Liver (tissue), 9 donors: Measurements from ENCODE around the gene BCKDHB. TPM values are rescaled to one million over a fixed set of nuclear protein-coding genes. Genes with fewer than 3 reads are reported as not detected.

Experiments
- DNase-seq: peaks from one replicate; pipeline ENCODE4 v3.0.0-alpha.2; 2017; ENCODE audit warnings: low spot score
- H3K27ac ChIP-seq, 2 donors: one replicate each; pipeline ENCODE4 v1.7.0; 2013; ENCODE audit warnings: inconsistent platforms in 2 of 2, low read length in 2 of 2, control low read depth in 1 of 2, low read depth in 1 of 2, mild to moderate bottlenecking in 1 of 2
- H3K27me3 ChIP-seq, 4 donors: one replicate each; pipeline versions ENCODE4 v1.6.1 to v1.7.0; 2013; ENCODE audit warnings: low read length in 3 of 4, inconsistent platforms in 1 of 4, mild to moderate bottlenecking in 1 of 4, moderate library complexity in 1 of 4; ENCODE audit not compliant: control insufficient read depth in 4 of 4, insufficient read depth in 4 of 4
- H3K36me3 ChIP-seq, 4 donors: one replicate each; pipeline versions ENCODE4 v1.6.1 to v1.7.0; 2013; ENCODE audit warnings: low read length in 3 of 4, mild to moderate bottlenecking in 3 of 4, low read depth in 1 of 4, moderate library complexity in 1 of 4; ENCODE audit not compliant: control insufficient read depth in 4 of 4, insufficient read depth in 3 of 4
- H3K4me1 ChIP-seq, 4 donors: one replicate each; pipeline versions ENCODE4 v1.6.1 to v1.7.0; 2013; ENCODE audit warnings: low read length in 3 of 4, mild to moderate bottlenecking in 3 of 4, moderate library complexity in 1 of 4; ENCODE audit not compliant: control insufficient read depth in 4 of 4, insufficient read depth in 4 of 4
- H3K4me3 ChIP-seq, 3 donors: one replicate each; pipeline versions ENCODE4 v1.6.1 to v1.7.0; 2013; ENCODE audit warnings: low read length in 3 of 3, control low read depth in 1 of 3, low read depth in 1 of 3, mild to moderate bottlenecking in 1 of 3
- H3K9ac ChIP-seq, 2 donors: one replicate each; pipeline ENCODE4 v1.7.0; 2013; ENCODE audit warnings: low read length in 2 of 2, mild to moderate bottlenecking in 2 of 2, moderate library complexity in 2 of 2, control low read depth in 1 of 2, low read depth in 1 of 2
- H3K9me3 ChIP-seq, 4 donors: one replicate each; pipeline versions ENCODE4 v1.6.1 to v1.7.0; 2013; ENCODE audit warnings: low read length in 3 of 4; ENCODE audit not compliant: control insufficient read depth in 4 of 4
- ATF3 ChIP-seq: IDR thresholded peaks from 2 replicates; pipeline ENCODE4 v1.6.1; 2016; ENCODE audit warnings: antibody characterized with exemption
- EGR1 ChIP-seq, 2 donors: IDR thresholded peaks; 2 replicates each; pipeline ENCODE4 v1.6.1; 2016 to 2018; ENCODE audit warnings: antibody characterized with exemption in 2 of 2, low read depth in 2 of 2
- FOXA1 ChIP-seq: IDR thresholded peaks from 2 replicates; pipeline ENCODE4 v1.6.1; 2016; ENCODE audit warnings: antibody characterized with exemption
- FOXA2 ChIP-seq: IDR thresholded peaks from 2 replicates; pipeline ENCODE4 v1.6.1; 2016; ENCODE audit warnings: antibody characterized with exemption
- GABPA ChIP-seq, 2 donors: IDR thresholded peaks in 1 of 2; conservative IDR thresholded peaks in 1 of 2; 2 replicates each; pipeline ENCODE4 v1.6.1; 2016; ENCODE audit warnings: antibody characterized with exemption in 2 of 2, mild to moderate bottlenecking in 1 of 2, moderate library complexity in 1 of 2
- HNF4G ChIP-seq: IDR thresholded peaks from 2 replicates; pipeline ENCODE4 v1.6.1; 2016; ENCODE audit warnings: antibody characterized with exemption
- JUND ChIP-seq, 2 donors: IDR thresholded peaks; 2 replicates each; pipeline ENCODE4 v1.6.1; 2016; ENCODE audit warnings: antibody characterized with exemption in 2 of 2
- NR2F2 ChIP-seq: IDR thresholded peaks from 2 replicates; pipeline ENCODE4 v1.6.1; 2016; ENCODE audit warnings: antibody characterized with exemption
- RAD21 ChIP-seq, 2 donors: IDR thresholded peaks; 2 replicates each; pipeline ENCODE4 v1.6.1; 2016; ENCODE audit warnings: antibody characterized with exemption in 2 of 2, mild to moderate bottlenecking in 2 of 2
- REST ChIP-seq: IDR thresholded peaks from 2 replicates; pipeline ENCODE4 v1.6.1; 2016; ENCODE audit warnings: antibody characterized with exemption, mild to moderate bottlenecking
- RXRA ChIP-seq, 2 donors: IDR thresholded peaks; 2 replicates each; pipeline ENCODE4 v1.6.1; 2017 to 2018; ENCODE audit warnings: antibody characterized with exemption in 2 of 2, mild to moderate bottlenecking in 1 of 2
- SP1 ChIP-seq: IDR thresholded peaks from 2 replicates; pipeline ENCODE4 v1.6.1; 2018; ENCODE audit warnings: antibody characterized with exemption, mild to moderate bottlenecking
- TAF1 ChIP-seq: conservative IDR thresholded peaks from 2 replicates; pipeline ENCODE4 v1.6.1; 2016; ENCODE audit warnings: antibody characterized with exemption, mild to moderate bottlenecking
- YY1 ChIP-seq: IDR thresholded peaks from 2 replicates; pipeline ENCODE4 v1.6.1; 2016; ENCODE audit warnings: antibody characterized with exemption, mild to moderate bottlenecking
- whole genome bisulfite sequencing: extraction: QIAGEN DNeasy Blood & Tissue Kit; methylation state at CpG from one replicate; pipeline ENCODE4 v1.1.7; 2013; 5-methylcytosine and 5-hydroxymethylcytosine counted together
- polyA plus RNA-seq, 2 donors: library from polyadenylated mRNA; stranded (reverse) in 1 of 2; unstranded in 1 of 2; fragments of 200-250 nt in 1 of 2; fragments of >200 nt in 1 of 2; fragmentation: Nextera tagmentation in 1 of 2; extraction: Ambion mirVana in 1 of 2; gene quantifications; one replicate each; pipeline versions ENCODE4 v1.2.1 to v1.2.3, GENCODE V29; 2013 to 2015
- total RNA-seq, 2 donors: library from RNA; depleted of rRNA; stranded (reverse); fragments of >200 nt; gene quantifications; one replicate each; pipeline ENCODE4 v1.2.3, GENCODE V29; 2014
- TF ChIP-seq, protein P1 (sequence below): IDR thresholded peaks from 2 replicates; pipeline ENCODE4 v1.6.1; 2016; ENCODE audit warnings: antibody characterized with exemption
- TF ChIP-seq, protein P2 (sequence below): IDR thresholded peaks from 2 replicates; pipeline ENCODE4 v1.6.1; 2016; ENCODE audit warnings: antibody characterized with exemption
- donor health status: healthy.
- donor health status: healthy.
- donor health status: healthy.
- donor health status: healthy.
- donor health status: healthy.

The BCKDHB gene
- total and polyA plus RNA-seq, 4 donors, result 13.0 to 74.8 (median 31.6) TPM

DNA sequence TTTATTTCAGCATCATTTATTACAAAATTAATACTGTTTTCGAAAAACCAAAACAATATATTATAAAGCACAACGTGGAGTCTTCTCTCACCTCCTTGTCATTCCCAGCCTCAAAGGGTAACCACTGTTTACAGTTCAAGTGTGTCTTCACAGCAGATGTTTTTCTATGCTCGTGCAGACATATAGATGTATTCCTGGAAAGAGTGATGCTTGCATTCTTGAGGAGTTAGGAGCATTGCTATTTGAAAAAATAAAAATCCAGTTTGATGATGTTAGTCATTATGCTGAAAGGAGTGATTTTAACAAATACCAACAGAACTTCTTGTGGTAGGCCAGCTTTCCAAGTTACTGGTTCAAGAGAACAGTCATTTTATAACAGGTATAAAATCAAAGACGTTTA, 234.9 kb downstream of the BCKDHB start:
- Histone ChIP-seq H3K27ac (no peak overlapping the region), H3K36me3 (no peaks in the 10 kb centered on the region), H3K4me1 (peaks cover 0 to 3% (median 0%) of the 10 kb centered on the region in 4 donors), H3K4me3 (no peak overlapping the region), H3K27me3 (no peaks in the 10 kb centered on the region), H3K9ac (no peak overlapping the region), H3K9me3 (no peaks in the 10 kb centered on the region)
- no peak for TF ChIP-seq FOXA1
- TF ChIP-seq EGR1 (IDR thresholded peaks at IDR 0.05; ENCODE audit: low read depth in 2 of 2), result no peak
- TF ChIP-seq HNF4G, result no peak
- TF ChIP-seq SP1, result no peak
- 58% methylated on average over 4 of the region's 4 CpGs for WGBS
- DNase-seq, result no peak

DNA sequence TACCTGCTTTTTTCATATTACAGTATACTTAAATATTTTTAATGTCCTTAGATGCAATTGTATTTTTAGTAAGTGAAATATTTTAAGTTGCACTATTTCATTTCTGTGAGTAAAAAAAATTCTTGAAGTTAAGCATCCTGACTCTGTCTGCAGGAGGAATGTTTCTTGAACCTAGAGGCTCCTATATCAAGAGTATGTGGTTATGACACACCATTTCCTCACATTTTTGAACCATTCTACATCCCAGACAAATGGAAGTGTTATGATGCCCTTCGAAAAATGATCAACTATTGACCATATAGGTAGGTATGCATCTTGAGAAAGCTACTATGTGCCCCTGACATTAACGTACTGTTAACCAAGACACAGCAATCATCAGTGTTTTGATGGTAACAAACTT, 237.0 kb downstream of the BCKDHB start:
- Histone ChIP-seq H3K27ac (no peak overlapping the region), H3K27me3 (no peaks in the 10 kb centered on the region), H3K9me3 (no peaks in the 10 kb centered on the region), H3K4me3 (no peak overlapping the region), H3K36me3 (no peaks in the 10 kb centered on the region), H3K4me1 (no peaks in the 10 kb centered on the region), H3K9ac (no peak overlapping the region)
- TF ChIP-seq, protein P1, sequence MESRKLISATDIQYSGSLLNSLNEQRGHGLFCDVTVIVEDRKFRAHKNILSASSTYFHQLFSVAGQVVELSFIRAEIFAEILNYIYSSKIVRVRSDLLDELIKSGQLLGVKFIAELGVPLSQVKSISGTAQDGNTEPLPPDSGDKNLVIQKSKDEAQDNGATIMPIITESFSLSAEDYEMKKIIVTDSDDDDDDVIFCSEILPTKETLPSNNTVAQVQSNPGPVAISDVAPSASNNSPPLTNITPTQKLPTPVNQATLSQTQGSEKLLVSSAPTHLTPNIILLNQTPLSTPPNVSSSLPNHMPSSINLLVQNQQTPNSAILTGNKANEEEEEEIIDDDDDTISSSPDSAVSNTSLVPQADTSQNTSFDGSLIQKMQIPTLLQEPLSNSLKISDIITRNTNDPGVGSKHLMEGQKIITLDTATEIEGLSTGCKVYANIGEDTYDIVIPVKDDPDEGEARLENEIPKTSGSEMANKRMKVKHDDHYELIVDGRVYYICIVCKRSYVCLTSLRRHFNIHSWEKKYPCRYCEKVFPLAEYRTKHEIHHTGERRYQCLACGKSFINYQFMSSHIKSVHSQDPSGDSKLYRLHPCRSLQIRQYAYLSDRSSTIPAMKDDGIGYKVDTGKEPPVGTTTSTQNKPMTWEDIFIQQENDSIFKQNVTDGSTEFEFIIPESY, result no peak
- no peak for TF ChIP-seq NR2F2
- no peak for TF ChIP-seq ATF3
- no peak for TF ChIP-seq GABPA (IDR thresholded peaks at IDR 0.05 in 1 of 2, conservative IDR thresholded peaks at IDR 0.05 in 1 of 2)
- TF ChIP-seq SP1, result no peak
- no peak for TF ChIP-seq RXRA (IDR thresholded peaks at IDR 0.05)
- no peak for TF ChIP-seq EGR1 (IDR thresholded peaks at IDR 0.05; ENCODE audit: low read depth in 2 of 2)
- no peak for TF ChIP-seq TAF1
- TF ChIP-seq FOXA2, result no peak
- TF ChIP-seq RAD21 (IDR thresholded peaks at IDR 0.05), result no peak
- TF ChIP-seq JUND (IDR thresholded peaks at IDR 0.05), result no peak
- no peak for TF ChIP-seq REST
- TF ChIP-seq, protein P2, sequence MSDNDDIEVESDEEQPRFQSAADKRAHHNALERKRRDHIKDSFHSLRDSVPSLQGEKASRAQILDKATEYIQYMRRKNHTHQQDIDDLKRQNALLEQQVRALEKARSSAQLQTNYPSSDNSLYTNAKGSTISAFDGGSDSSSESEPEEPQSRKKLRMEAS, result no peak
- no peak for TF ChIP-seq YY1
- no peak for DNase-seq
- WGBS, result 98% methylated on average over 2 of the region's 2 CpGs
